B cell (primary cell): ENCODE results near the gene DTX3. TPM values are rescaled to one million over a fixed set of nuclear protein-coding genes. Genes with fewer than 3 reads are reported as not detected.

ENCODE experiments used
- ATAC-seq: fragments of 200-7000 bp; cut with Tn5 transposase; one replicate; pipeline ENCODE4 v1.10.0; 2021; ENCODE audit warnings: low read depth, mild to moderate bottlenecking, moderate number of reproducible peaks, moderate library complexity
- CTCF ChIA-PET: fragments of 350-600 bp; sonication (Branson Sonifier 250); formaldehyde crosslinking; loops from one replicate; lab custom pipeline; 2021; ENCODE audit warnings: antibody characterized with exemption, inconsistent platforms; lab: Charles Lee
- POLR2A ChIA-PET: fragments of 350-600 bp; sonication (Branson Sonifier 250); formaldehyde crosslinking; loops from one replicate; lab custom pipeline; 2021; ENCODE audit warnings: antibody characterized with exemption; lab: Charles Lee
- DNase-seq: peaks from one replicate; pipeline ENCODE4 v3.0.0; 2013
- H2AFZ ChIP-seq: 2 replicates; pipeline ENCODE4 v1.6.1; 2012; ENCODE audit warnings: mild to moderate bottlenecking, low read depth, low read length; ENCODE audit not compliant: insufficient read depth, poor library complexity, severe bottlenecking
- H3K27ac ChIP-seq, 2 donors: 1 replicate in 1 of 2; 2 replicates in 1 of 2; pipeline ENCODE4 v1.5.1; 2012 to 2013; ENCODE audit warnings: low read length in 2 of 2, mild to moderate bottlenecking in 2 of 2, moderate library complexity in 1 of 2
- H3K27me3 ChIP-seq, 4 experiments: fragments of 200-600 bp in 1 of 4; sonication (generic) in 1 of 4; replicated peaks in 1 of 4; 1 replicate in 2 of 4; 2 replicates in 2 of 4; pipeline versions ENCODE4 v1.6.1 to v1.7.0; 2013 to 2016; ENCODE audit warnings: low read length in 3 of 4, mild to moderate bottlenecking in 2 of 4, mixed read lengths in 1 of 4, moderate library complexity in 1 of 4; ENCODE audit not compliant: insufficient read depth in 4 of 4, control insufficient read depth in 3 of 4; ENCODE audit errors: control extremely low read depth in 1 of 4
- H3K36me3 ChIP-seq, 2 experiments: replicated peaks in 1 of 2; 1 replicate in 1 of 2; 2 replicates in 1 of 2; pipeline versions ENCODE4 v1.6.1 to v1.7.1; 2013; ENCODE audit warnings: low read length in 1 of 2; ENCODE audit not compliant: insufficient read depth in 2 of 2, control insufficient read depth in 1 of 2; ENCODE audit errors: control extremely low read depth in 1 of 2, extremely low read depth in 1 of 2
- H3K4me1 ChIP-seq, 2 donors: fragments of 200-600 bp in 1 of 2; sonication (generic) in 1 of 2; 1 replicate in 1 of 2; 2 replicates in 1 of 2; pipeline versions ENCODE4 v1.5.1 to v1.6.1; 2013 to 2017; ENCODE audit warnings: low read length in 2 of 2; ENCODE audit not compliant: control insufficient read depth in 2 of 2, insufficient read depth in 2 of 2
- H3K4me2 ChIP-seq: replicated peaks from 2 replicates; pipeline ENCODE3; 2012; ENCODE audit warnings: mild to moderate bottlenecking, low read depth, low read length; ENCODE audit not compliant: poor library complexity, severe bottlenecking
- H3K4me3 ChIP-seq, 5 experiments: fragments of 200-600 bp in 1 of 5; sonication (generic) in 1 of 5; 1 replicate in 3 of 5; 2 replicates in 2 of 5; pipeline versions ENCODE4 v1.5.1 to v1.7.0; 2011 to 2016; ENCODE audit warnings: low read length in 4 of 5, mild to moderate bottlenecking in 4 of 5, low read depth in 2 of 5, control low read depth in 1 of 5, moderate library complexity in 1 of 5; ENCODE audit not compliant: insufficient read depth in 1 of 5; ENCODE audit errors: control extremely low read depth in 1 of 5, extremely low read depth in 1 of 5
- H3K79me2 ChIP-seq: fragments of 200-600 bp; sonication (generic); one replicate; pipeline ENCODE4 v1.6.0; 2016; ENCODE audit warnings: low read length; ENCODE audit not compliant: control insufficient read depth, insufficient read depth
- H3K9ac ChIP-seq: fragments of 200-600 bp; sonication (generic); 2 replicates; pipeline ENCODE4 v1.6.1; 2017; ENCODE audit warnings: mild to moderate bottlenecking, low read length, moderate library complexity
- H3K9me3 ChIP-seq, 3 donors: one replicate each; pipeline versions ENCODE4 v1.6.1 to v1.7.1; 2013; ENCODE audit warnings: low read length in 2 of 3; ENCODE audit not compliant: control insufficient read depth in 2 of 3, insufficient read depth in 1 of 3; ENCODE audit errors: control extremely low read depth in 1 of 3
- H4K20me1 ChIP-seq: 2 replicates; pipeline ENCODE4 v1.6.0; 2012; ENCODE audit warnings: mild to moderate bottlenecking, low read length; ENCODE audit not compliant: insufficient read depth, control insufficient read depth, poor library complexity, severe bottlenecking
- H3K27ac Mint-ChIP-seq: one replicate; pipeline ENCODE4 v1.8.0; 2021; ENCODE audit warnings: mixed read lengths
- H3K27me3 Mint-ChIP-seq: one replicate; pipeline ENCODE4 v1.8.0; 2021; ENCODE audit warnings: mixed read lengths
- H3K4me1 Mint-ChIP-seq: one replicate; pipeline ENCODE4 v1.8.0; 2021; ENCODE audit warnings: mixed read lengths
- H3K4me3 Mint-ChIP-seq: one replicate; pipeline ENCODE4 v1.8.0; 2021; ENCODE audit warnings: mixed read lengths
- H3K9me3 Mint-ChIP-seq: one replicate; pipeline ENCODE4 v1.8.0; 2022; ENCODE audit warnings: mixed read lengths; ENCODE audit not compliant: insufficient read depth
- CTCF ChIP-seq: fragments of 200-600 bp; IDR thresholded peaks from one replicate; pipeline ENCODE4 v1.8.0; 2022; ENCODE audit warnings: antibody characterized with exemption, mild to moderate bottlenecking
- EZH2 ChIP-seq: IDR thresholded peaks from 2 replicates; pipeline ENCODE4 v1.6.1; 2012; ENCODE audit warnings: borderline replicate concordance, low read depth, mild to moderate bottlenecking, moderate library complexity, low read length; ENCODE audit not compliant: insufficient read depth, poor library complexity, severe bottlenecking
- WGBS: methylation state at CpG from one replicate; pipeline ENCODE4 v1.1.5; 2013; ENCODE audit warnings: missing lambda C conversion rate; ENCODE audit not compliant: insufficient coverage; 5-methylcytosine and 5-hydroxymethylcytosine counted together
- intact Hi-C: fragments of 100-400 bp; cut with micrococcal nuclease; formaldehyde crosslinking; loops from one replicate; pipeline ENCODE4 v1.10.0; 2022
- polyA plus RNA-seq: library from polyadenylated mRNA; depleted of rRNA; stranded (reverse); fragments of >200 nt; gene quantifications from 2 replicates; pipeline ENCODE4 v1.2.3, GENCODE V29; 2012
- total RNA-seq, 2 donors: library from RNA; stranded (reverse); fragments of 120-200 nt in 1 of 2; gene quantifications; 1 replicate in 1 of 2; 2 replicates in 1 of 2; pipeline versions ENCODE4 v1.2.3 to v1.2.4, GENCODE V29; 2013 to 2022

Gene DTX3
- total and polyA plus RNA-seq, 2 donors (not counting 1 experiment from before 2014, with no cell fraction given) = 3.5 to 7.3 TPM

GRCh38 chr12:57610554-57611107, 6.0 kb downstream of the DTX3 start:
- ChIA-PET POLR2A (interaction anchor here (0.6 kb wide), 2 partner anchors 9 to 25 kb away, joined by 3 to 4 read pairs; no protein-coding TSS in a partner anchor), CTCF (interaction anchor here (0.9 to 12.6 kb wide), 2 partner anchors 12 to 27 kb away, joined by 3 to 97 read pairs; no protein-coding TSS in a partner anchor)
- H3K4me2 ChIP-seq = peak overlapping the region; percentile 97
- peaks cover 4% of the 10 kb centered on the region for H4K20me1 ChIP-seq
- peak; percentile 42 for DNase-seq
- H3K27ac ChIP-seq = no peak overlapping the region
- H3K9me3 Mint-ChIP-seq = no peaks in the 10 kb centered on the region
- H3K4me3 Mint-ChIP-seq = peak overlapping the region; percentile 81
- H3K79me2 ChIP-seq = no peaks in the 10 kb centered on the region
- 11% methylated on average over 20 of the region's 29 CpGs for WGBS
- H3K27me3 Mint-ChIP-seq = peaks cover 46% of the 10 kb centered on the region
- peaks cover 52 to 53% of the 10 kb centered on the region in 2 donors for H3K4me1 ChIP-seq
- peak overlapping the region; percentile 73 for H2AFZ ChIP-seq
- peaks cover 0 to 5% (median 0%) of the 10 kb centered on the region in 3 donors for H3K9me3 ChIP-seq
- H3K27ac Mint-ChIP-seq = no peak overlapping the region
- peaks cover 0 to 72% (median 35%) of the 10 kb centered on the region in 4 experiments for H3K27me3 ChIP-seq
- intact Hi-C loops = no loop called here
- H3K36me3 ChIP-seq = no peaks in the 10 kb centered on the region
- ATAC-seq = no peak
- TF ChIP-seq CTCF (no peak), EZH2 (no peak)
- peaks cover 49% of the 10 kb centered on the region for H3K4me1 Mint-ChIP-seq
- peak overlapping the region in 4 of 5 experiments; percentile 34 to 62 (median 50) for H3K4me3 ChIP-seq
- H3K9ac ChIP-seq = peak overlapping the region; percentile 63
